GM12878 (cell line): Measurements from ENCODE around the gene FAT1. TPM values are rescaled to one million over a fixed set of nuclear protein-coding genes. Genes with fewer than 3 reads are reported as not detected.

ENCODE experiments used
- ATAC-seq: fragments of 200-7000 bp; cut with Tn5 transposase; 3 replicates; pipeline ENCODE4 v1.9.1; 2020; ENCODE audit warnings: mild to moderate bottlenecking, moderate library complexity
- BruUV-seq: library from RNA; stranded (reverse); fragments of 400-500 nt; replicated peaks from 2 replicates; lab custom pipeline; 2021; lab: Mats Ljungman, UMichigan
- CTCF ChIA-PET: fragments of 300-600 bp; sonication (Branson Sonifier 250); formaldehyde crosslinking; extraction: SDS; loops from one replicate; lab custom pipeline; 2021; ENCODE audit warnings: inconsistent platforms; lab: Yijun Ruan, JAX
- POLR2A ChIA-PET: fragments of 350-600 bp; formaldehyde crosslinking; extraction: SDS; loops from one replicate; lab custom pipeline; 2021; ENCODE audit warnings: inconsistent platforms; lab: Charles Lee
- RAD21 ChIA-PET: fragments of 300-600 bp; sonication (Branson Sonifier 250); formaldehyde crosslinking; loops from one replicate; lab custom pipeline; 2023; ENCODE audit warnings: antibody characterized with exemption; ENCODE audit not compliant: unreplicated experiment; lab: Charles Lee
- SMC1A ChIA-PET: fragments of 300-600 bp; sonication (Branson Sonifier 250); formaldehyde crosslinking; loops from one replicate; lab custom pipeline; 2023; ENCODE audit not compliant: unreplicated experiment, uncharacterized antibody; lab: Charles Lee
- DNase-seq: peaks from one replicate; pipeline ENCODE4 v3.0.0-alpha.2; 2011; ENCODE audit warnings: low read depth, low spot score
- FAIRE-seq: peaks from 3 replicates; lab custom pipeline; 2011; peaks lifted over from hg19 to GRCh38; lab: Jason Lieb, UNC
- H2AFZ ChIP-seq: 2 replicates; pipeline ENCODE4 v1.6.0; 2011; ENCODE audit warnings: low read depth, low read length, control low read depth; ENCODE audit not compliant: control insufficient read depth
- H3K27ac ChIP-seq: 2 replicates; pipeline ENCODE4 v1.5.1; 2011; ENCODE audit warnings: control low read depth; ENCODE audit not compliant: control insufficient read depth, insufficient read depth
- H3K27me3 ChIP-seq, 2 experiments: replicated peaks in 1 of 2; 2 replicates each; pipeline versions ENCODE4 v1.6.0 to v1.6.1; 2011; ENCODE audit warnings: low read length in 1 of 2; ENCODE audit not compliant: control insufficient read depth in 2 of 2, insufficient read depth in 2 of 2
- H3K36me3 ChIP-seq, 2 experiments: 2 replicates each; pipeline ENCODE4 v1.5.1; 2011; ENCODE audit warnings: low read length in 1 of 2; ENCODE audit not compliant: control insufficient read depth in 2 of 2, insufficient read depth in 2 of 2
- H3K4me1 ChIP-seq: 2 replicates; pipeline ENCODE4 v1.6.1; 2011; ENCODE audit warnings: mild to moderate bottlenecking, low read length, moderate library complexity, mixed read lengths; ENCODE audit not compliant: control insufficient read depth, insufficient read depth
- H3K4me2 ChIP-seq: 2 replicates; pipeline ENCODE4 v1.6.0; 2011; ENCODE audit warnings: control low read depth; ENCODE audit not compliant: control insufficient read depth, insufficient read depth
- H3K4me3 ChIP-seq: fragments of 200-600 bp; sonication (generic); 2 replicates; pipeline ENCODE4 v1.5.1; 2016
- H3K79me2 ChIP-seq: 2 replicates; pipeline ENCODE4 v1.6.0; 2011; ENCODE audit warnings: low read length; ENCODE audit not compliant: control insufficient read depth, insufficient read depth
- H3K9ac ChIP-seq: 2 replicates; pipeline ENCODE4 v1.8.0; 2011; ENCODE audit warnings: low read length, control low read depth, mixed read lengths; ENCODE audit not compliant: control insufficient read depth, insufficient read depth
- H3K9me3 ChIP-seq: replicated peaks from 3 replicates; pipeline ENCODE4 v1.5.1; 2011; ENCODE audit warnings: mild to moderate bottlenecking, low read length; ENCODE audit not compliant: control insufficient read depth, insufficient read depth
- H4K20me1 ChIP-seq: 2 replicates; pipeline ENCODE4 v1.6.0; 2011; ENCODE audit not compliant: control insufficient read depth, insufficient read depth
- EED ChIP-seq: sonication (generic); IDR thresholded peaks from 2 replicates; pipeline ENCODE4 v1.6.1; 2016; ENCODE audit warnings: antibody characterized with exemption, low read depth
- EP300 ChIP-seq, 2 experiments: fragments of 150-350 bp in 1 of 2; IDR thresholded peaks; 2 replicates each; pipeline ENCODE4 v1.6.1; 2011 to 2012; ENCODE audit warnings: low read depth in 2 of 2, low read length in 2 of 2, borderline replicate concordance in 1 of 2, improper control_type of control experiment in 1 of 2, inconsistent platforms in 1 of 2; ENCODE audit not compliant: control insufficient read depth in 1 of 2
- TCF12 ChIP-seq: IDR thresholded peaks from 2 replicates; pipeline ENCODE4 v1.6.1; 2011; ENCODE audit warnings: low read depth, mild to moderate bottlenecking, low read length
- WGBS: methylation state at CpG from one replicate; pipeline ENCODE4 v1.1.6; 2016; ENCODE audit warnings: low lambda C conversion rate; ENCODE audit not compliant: insufficient replicate concordance, insufficient coverage; ENCODE audit errors: missing lambda C conversion rate; 5-methylcytosine and 5-hydroxymethylcytosine counted together
- in situ Hi-C: fragments of 300-500 bp; cut with MboI; formaldehyde crosslinking; loops from 9 replicates; pipeline ENCODE4 v1.14.3; 2018; ENCODE audit warnings: mixed read lengths
- intact Hi-C: fragments of 100-400 bp; cut with micrococcal nuclease; formaldehyde crosslinking; loops from one replicate; pipeline ENCODE4 v1.14.2; 2022; ENCODE audit not compliant: unreplicated experiment
- polyA plus RNA-seq, 11 experiments: library from polyadenylated mRNA; depleted of rRNA in 4 of 11; unstranded in 6 of 11; stranded (reverse) in 5 of 11; fragments of >200 nt; fragmentation: Nextera tagmentation in 4 of 11; fragmentation: Illumina TruSeq in 1 of 11; extraction: Ambion mirVana in 4 of 11; extraction: Trizol in 1 of 11; gene quantifications; 1 replicate in 1 of 11; 2 replicates in 10 of 11; pipeline versions ENCODE4 v1.2.1 to v1.2.3, GENCODE V29; 2011 to 2016; ENCODE audit warnings: inconsistent platforms in 2 of 11, missing spikeins in 2 of 11, low read depth in 1 of 11
- total RNA-seq, 4 experiments: library from RNA; depleted of rRNA in 3 of 4; stranded (reverse); fragments of >200 nt in 3 of 4; fragmentation: Illumina TruSeq in 1 of 4; extraction: Trizol in 1 of 4; gene quantifications; 2 replicates each; pipeline versions ENCODE4 v1.2.1 to v1.2.3, GENCODE V29; 2013 to 2021
- TF ChIP-seq, protein P1 (sequence below): IDR thresholded peaks from 2 replicates; pipeline ENCODE4 v1.6.1; 2012; ENCODE audit warnings: low read depth, low read length, improper control_type of control experiment
- TF ChIP-seq, protein P2 (sequence below): IDR thresholded peaks from 2 replicates; pipeline ENCODE4 v1.6.1; 2012; ENCODE audit warnings: low read depth, low read length, improper control_type of control experiment
- TF ChIP-seq, protein P3 (sequence below): fragments of 450-650 bp; IDR thresholded peaks from 2 replicates; pipeline ENCODE4 v1.6.1; 2017; ENCODE audit warnings: antibody characterized with exemption, mild to moderate bottlenecking, moderate library complexity
- TF ChIP-seq, protein P4 (sequence below): fragments of 150-350 bp; IDR thresholded peaks from 2 replicates; pipeline ENCODE4 v1.6.1; 2016; ENCODE audit warnings: low read depth, low read length
- TF ChIP-seq, protein P5 (sequence below): fragments of 450-650 bp; IDR thresholded peaks from 2 replicates; pipeline ENCODE4 v1.6.1; 2017; ENCODE audit warnings: mild to moderate bottlenecking, moderate library complexity
- TF ChIP-seq, protein P6 (sequence below): IDR thresholded peaks from 2 replicates; pipeline ENCODE4 v1.6.1; 2011; ENCODE audit warnings: low read depth, low read length, improper control_type of control experiment, borderline replicate concordance

Gene FAT1
- total and polyA plus RNA-seq, 10 of the 15 experiments (the other 5 are each of a cell fraction or from before 2014, with no cell fraction given) = 0.04 to 11.8 (median 0.11) TPM; not detected in 1

DNA sequence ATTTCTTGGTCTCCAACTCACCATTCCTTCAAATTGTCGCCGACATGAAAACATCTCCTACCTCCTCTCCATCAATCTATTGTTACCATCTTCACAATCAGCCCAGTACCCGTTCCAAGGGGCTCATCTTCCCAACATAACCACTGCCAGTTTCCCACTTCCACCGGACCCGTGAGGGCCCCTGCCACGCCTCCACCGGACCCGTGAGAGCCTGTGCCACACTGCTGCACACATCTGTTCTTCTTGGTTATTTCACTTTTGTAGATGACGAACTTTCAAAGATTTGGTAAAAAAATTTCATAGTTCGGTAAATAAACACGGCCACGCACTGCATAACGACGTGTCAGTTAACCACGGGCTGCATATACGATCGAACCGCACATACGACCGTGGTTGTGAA, 65.0 kb downstream of the FAT1 start:
- in situ Hi-C loops (no loop called here), intact Hi-C loops (no loop called here)
- TF ChIP-seq, protein P1, sequence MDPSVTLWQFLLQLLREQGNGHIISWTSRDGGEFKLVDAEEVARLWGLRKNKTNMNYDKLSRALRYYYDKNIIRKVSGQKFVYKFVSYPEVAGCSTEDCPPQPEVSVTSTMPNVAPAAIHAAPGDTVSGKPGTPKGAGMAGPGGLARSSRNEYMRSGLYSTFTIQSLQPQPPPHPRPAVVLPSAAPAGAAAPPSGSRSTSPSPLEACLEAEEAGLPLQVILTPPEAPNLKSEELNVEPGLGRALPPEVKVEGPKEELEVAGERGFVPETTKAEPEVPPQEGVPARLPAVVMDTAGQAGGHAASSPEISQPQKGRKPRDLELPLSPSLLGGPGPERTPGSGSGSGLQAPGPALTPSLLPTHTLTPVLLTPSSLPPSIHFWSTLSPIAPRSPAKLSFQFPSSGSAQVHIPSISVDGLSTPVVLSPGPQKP = no peak
- TF ChIP-seq, protein P2, sequence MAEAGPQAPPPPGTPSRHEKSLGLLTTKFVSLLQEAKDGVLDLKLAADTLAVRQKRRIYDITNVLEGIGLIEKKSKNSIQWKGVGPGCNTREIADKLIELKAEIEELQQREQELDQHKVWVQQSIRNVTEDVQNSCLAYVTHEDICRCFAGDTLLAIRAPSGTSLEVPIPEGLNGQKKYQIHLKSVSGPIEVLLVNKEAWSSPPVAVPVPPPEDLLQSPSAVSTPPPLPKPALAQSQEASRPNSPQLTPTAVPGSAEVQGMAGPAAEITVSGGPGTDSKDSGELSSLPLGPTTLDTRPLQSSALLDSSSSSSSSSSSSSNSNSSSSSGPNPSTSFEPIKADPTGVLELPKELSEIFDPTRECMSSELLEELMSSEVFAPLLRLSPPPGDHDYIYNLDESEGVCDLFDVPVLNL = no peak
- TF ChIP-seq, protein P3, sequence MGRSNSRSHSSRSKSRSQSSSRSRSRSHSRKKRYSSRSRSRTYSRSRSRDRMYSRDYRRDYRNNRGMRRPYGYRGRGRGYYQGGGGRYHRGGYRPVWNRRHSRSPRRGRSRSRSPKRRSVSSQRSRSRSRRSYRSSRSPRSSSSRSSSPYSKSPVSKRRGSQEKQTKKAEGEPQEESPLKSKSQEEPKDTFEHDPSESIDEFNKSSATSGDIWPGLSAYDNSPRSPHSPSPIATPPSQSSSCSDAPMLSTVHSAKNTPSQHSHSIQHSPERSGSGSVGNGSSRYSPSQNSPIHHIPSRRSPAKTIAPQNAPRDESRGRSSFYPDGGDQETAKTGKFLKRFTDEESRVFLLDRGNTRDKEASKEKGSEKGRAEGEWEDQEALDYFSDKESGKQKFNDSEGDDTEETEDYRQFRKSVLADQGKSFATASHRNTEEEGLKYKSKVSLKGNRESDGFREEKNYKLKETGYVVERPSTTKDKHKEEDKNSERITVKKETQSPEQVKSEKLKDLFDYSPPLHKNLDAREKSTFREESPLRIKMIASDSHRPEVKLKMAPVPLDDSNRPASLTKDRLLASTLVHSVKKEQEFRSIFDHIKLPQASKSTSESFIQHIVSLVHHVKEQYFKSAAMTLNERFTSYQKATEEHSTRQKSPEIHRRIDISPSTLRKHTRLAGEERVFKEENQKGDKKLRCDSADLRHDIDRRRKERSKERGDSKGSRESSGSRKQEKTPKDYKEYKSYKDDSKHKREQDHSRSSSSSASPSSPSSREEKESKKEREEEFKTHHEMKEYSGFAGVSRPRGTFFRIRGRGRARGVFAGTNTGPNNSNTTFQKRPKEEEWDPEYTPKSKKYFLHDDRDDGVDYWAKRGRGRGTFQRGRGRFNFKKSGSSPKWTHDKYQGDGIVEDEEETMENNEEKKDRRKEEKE = no peak
- TF ChIP-seq EP300 (IDR thresholded peaks at IDR 0.05; ENCODE audit: borderline replicate concordance in 1 of 2, control insufficient read depth in 1 of 2, low read depth in 2 of 2, low read length in 2 of 2) (no peak), EED (no peak), TCF12 (no peak)
- TF ChIP-seq, protein P4, sequence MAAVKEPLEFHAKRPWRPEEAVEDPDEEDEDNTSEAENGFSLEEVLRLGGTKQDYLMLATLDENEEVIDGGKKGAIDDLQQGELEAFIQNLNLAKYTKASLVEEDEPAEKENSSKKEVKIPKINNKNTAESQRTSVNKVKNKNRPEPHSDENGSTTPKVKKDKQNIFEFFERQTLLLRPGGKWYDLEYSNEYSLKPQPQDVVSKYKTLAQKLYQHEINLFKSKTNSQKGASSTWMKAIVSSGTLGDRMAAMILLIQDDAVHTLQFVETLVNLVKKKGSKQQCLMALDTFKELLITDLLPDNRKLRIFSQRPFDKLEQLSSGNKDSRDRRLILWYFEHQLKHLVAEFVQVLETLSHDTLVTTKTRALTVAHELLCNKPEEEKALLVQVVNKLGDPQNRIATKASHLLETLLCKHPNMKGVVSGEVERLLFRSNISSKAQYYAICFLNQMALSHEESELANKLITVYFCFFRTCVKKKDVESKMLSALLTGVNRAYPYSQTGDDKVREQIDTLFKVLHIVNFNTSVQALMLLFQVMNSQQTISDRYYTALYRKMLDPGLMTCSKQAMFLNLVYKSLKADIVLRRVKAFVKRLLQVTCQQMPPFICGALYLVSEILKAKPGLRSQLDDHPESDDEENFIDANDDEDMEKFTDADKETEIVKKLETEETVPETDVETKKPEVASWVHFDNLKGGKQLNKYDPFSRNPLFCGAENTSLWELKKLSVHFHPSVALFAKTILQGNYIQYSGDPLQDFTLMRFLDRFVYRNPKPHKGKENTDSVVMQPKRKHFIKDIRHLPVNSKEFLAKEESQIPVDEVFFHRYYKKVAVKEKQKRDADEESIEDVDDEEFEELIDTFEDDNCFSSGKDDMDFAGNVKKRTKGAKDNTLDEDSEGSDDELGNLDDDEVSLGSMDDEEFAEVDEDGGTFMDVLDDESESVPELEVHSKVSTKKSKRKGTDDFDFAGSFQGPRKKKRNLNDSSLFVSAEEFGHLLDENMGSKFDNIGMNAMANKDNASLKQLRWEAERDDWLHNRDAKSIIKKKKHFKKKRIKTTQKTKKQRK = no peak
- TF ChIP-seq, protein P5, sequence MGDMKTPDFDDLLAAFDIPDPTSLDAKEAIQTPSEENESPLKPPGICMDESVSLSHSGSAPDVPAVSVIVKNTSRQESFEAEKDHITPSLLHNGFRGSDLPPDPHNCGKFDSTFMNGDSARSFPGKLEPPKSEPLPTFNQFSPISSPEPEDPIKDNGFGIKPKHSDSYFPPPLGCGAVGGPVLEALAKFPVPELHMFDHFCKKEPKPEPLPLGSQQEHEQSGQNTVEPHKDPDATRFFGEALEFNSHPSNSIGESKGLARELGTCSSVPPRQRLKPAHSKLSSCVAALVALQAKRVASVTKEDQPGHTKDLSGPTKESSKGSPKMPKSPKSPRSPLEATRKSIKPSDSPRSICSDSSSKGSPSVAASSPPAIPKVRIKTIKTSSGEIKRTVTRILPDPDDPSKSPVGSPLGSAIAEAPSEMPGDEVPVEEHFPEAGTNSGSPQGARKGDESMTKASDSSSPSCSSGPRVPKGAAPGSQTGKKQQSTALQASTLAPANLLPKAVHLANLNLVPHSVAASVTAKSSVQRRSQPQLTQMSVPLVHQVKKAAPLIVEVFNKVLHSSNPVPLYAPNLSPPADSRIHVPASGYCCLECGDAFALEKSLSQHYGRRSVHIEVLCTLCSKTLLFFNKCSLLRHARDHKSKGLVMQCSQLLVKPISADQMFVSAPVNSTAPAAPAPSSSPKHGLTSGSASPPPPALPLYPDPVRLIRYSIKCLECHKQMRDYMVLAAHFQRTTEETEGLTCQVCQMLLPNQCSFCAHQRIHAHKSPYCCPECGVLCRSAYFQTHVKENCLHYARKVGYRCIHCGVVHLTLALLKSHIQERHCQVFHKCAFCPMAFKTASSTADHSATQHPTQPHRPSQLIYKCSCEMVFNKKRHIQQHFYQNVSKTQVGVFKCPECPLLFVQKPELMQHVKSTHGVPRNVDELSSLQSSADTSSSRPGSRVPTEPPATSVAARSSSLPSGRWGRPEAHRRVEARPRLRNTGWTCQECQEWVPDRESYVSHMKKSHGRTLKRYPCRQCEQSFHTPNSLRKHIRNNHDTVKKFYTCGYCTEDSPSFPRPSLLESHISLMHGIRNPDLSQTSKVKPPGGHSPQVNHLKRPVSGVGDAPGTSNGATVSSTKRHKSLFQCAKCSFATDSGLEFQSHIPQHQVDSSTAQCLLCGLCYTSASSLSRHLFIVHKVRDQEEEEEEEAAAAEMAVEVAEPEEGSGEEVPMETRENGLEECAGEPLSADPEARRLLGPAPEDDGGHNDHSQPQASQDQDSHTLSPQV = no peak
- TF ChIP-seq, protein P6, sequence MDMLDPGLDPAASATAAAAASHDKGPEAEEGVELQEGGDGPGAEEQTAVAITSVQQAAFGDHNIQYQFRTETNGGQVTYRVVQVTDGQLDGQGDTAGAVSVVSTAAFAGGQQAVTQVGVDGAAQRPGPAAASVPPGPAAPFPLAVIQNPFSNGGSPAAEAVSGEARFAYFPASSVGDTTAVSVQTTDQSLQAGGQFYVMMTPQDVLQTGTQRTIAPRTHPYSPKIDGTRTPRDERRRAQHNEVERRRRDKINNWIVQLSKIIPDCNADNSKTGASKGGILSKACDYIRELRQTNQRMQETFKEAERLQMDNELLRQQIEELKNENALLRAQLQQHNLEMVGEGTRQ = no peak

More for the DNA sequence above, 65.0 kb downstream of the FAT1 start:
- Histone ChIP-seq H3K79me2 (no peaks in the 10 kb centered on the region), H4K20me1 (no peaks in the 10 kb centered on the region), H3K9me3 (no peaks in the 10 kb centered on the region), H3K4me3 (no peak overlapping the region), H3K4me1 (no peaks in the 10 kb centered on the region), H3K4me2 (no peak overlapping the region), H3K27me3 (no peaks in the 10 kb centered on the region), H3K27ac (no peak overlapping the region), H3K9ac (no peak overlapping the region), H3K36me3 (no peaks in the 10 kb centered on the region), H2AFZ (no peak overlapping the region)
- DNase-seq = no peak
- ChIA-PET POLR2A (no interaction called here), SMC1A (no interaction called here), RAD21 (no interaction called here), CTCF (no interaction called here)
- no peak for FAIRE-seq
- BruUV-seq = no TSS peak
- ATAC-seq = no peak
- WGBS = 56% methylated on average over 20 of the region's 20 CpGs
